UCSD-AML1 (cell line): Measurements from ENCODE around the gene SRRT.
A peak's percentile ranks its signal among the peaks of the same experiment; 100 is the strongest.

Source experiments
- DNase-seq: peaks from one replicate; lab custom pipeline; 2025; ENCODE audit not compliant: unreplicated experiment; lab: John Stamatoyannopoulos, UW

SRRT gene

GRCh38 chr7:100880645-100881044, 5.7 kb downstream of the SRRT start:
- no peak for DNase-seq

- no peak for DNase-seq
These were observed 6.2 kb downstream of the SRRT start for GRCh38 chr7:100881136-100881535.

GRCh38 chr7:100882201-100882600, 7.3 kb downstream of the SRRT start:
- DNase-seq, result no peak

- no peak for DNase-seq
These were observed 8.1 kb downstream of the SRRT start for GRCh38 chr7:100882785-100883526.

GRCh38 chr7:100884736-100885439, 10.0 kb downstream of the SRRT start:
- no peak for DNase-seq

- DNase-seq, result no peak
These were observed 10.7 kb downstream of the SRRT start for GRCh38 chr7:100885440-100886141.

GRCh38 chr7:100886142-100886935, 11.4 kb downstream of the SRRT start:
- DNase-seq, result no peak

- no peak for DNase-seq
These were observed 12.1 kb downstream of the SRRT start for GRCh38 chr7:100886936-100887515.

GRCh38 chr7:100887516-100888290, 12.8 kb downstream of the SRRT start:
- DNase-seq, result peak; percentile 57

- DNase-seq, result no peak
These were observed 13.5 kb downstream of the SRRT start for GRCh38 chr7:100888291-100888987.

GRCh38 chr7:100888988-100889750, 14.3 kb downstream of the SRRT start, which contains the start of gene UFSP1:
Gene UFSP1 (minus strand): TSS chr7:100889715. CDS start chr7:100889271, 444 bp downstream.
- DNase-seq, result no peak

GRCh38 chr7:100890653-100891567, 16.0 kb downstream of the SRRT start:
- DNase-seq, result peak; percentile 10

- DNase-seq, result no peak
These were observed 16.8 kb downstream of the SRRT start for GRCh38 chr7:100891568-100892247.

- no peak for DNase-seq
These were observed 17.7 kb downstream of the SRRT start for GRCh38 chr7:100892364-100893317.

GRCh38 chr7:100893318-100893895, 18.5 kb downstream of the SRRT start:
- DNase-seq, result no peak
